PC-9 (cell line): ENCODE measurements around the gene NEBL. TPM values are rescaled to one million over a fixed set of nuclear protein-coding genes. Genes with fewer than 3 reads are reported as not detected.

ENCODE experiments used
- BruUV-seq: library from RNA; stranded (reverse); fragments of 400-500 nt; replicated peaks from 2 replicates; lab custom pipeline; 2021; lab: Mats Ljungman, UMichigan
- CTCF ChIA-PET: fragments of 300-600 bp; sonication (Branson Sonifier 250); formaldehyde crosslinking; loops from one replicate; lab custom pipeline; 2022; ENCODE audit warnings: antibody characterized with exemption; lab: Charles Lee
- POLR2A ChIA-PET: fragments of 300-600 bp; sonication (Branson Sonifier 250); formaldehyde crosslinking; loops from one replicate; lab custom pipeline; 2022; ENCODE audit warnings: antibody characterized with exemption; ENCODE audit not compliant: unreplicated experiment; lab: Charles Lee
- DNase-seq, 2 experiments: peaks; one replicate each; pipeline versions ENCODE4 v3.0.0 to v3.0.0-alpha.2; 2015 to 2022; ENCODE audit warnings: mixed read lengths in 1 of 2
- H2AFZ ChIP-seq: fragments of 200-600 bp; sonication (generic); 2 replicates; pipeline ENCODE4 v1.8.1; 2017; ENCODE audit warnings: antibody characterized with exemption
- H3F3A ChIP-seq: fragments of 200-600 bp; sonication (generic); 2 replicates; pipeline ENCODE4 v1.8.1; 2017; ENCODE audit warnings: antibody characterized with exemption, mild to moderate bottlenecking, low read depth; ENCODE audit not compliant: insufficient read depth
- H3K27ac ChIP-seq: fragments of 200-600 bp; sonication (generic); 2 replicates; pipeline ENCODE4 v1.6.1; 2016; ENCODE audit warnings: mixed run types
- H3K27me3 ChIP-seq: fragments of 200-600 bp; sonication (generic); 2 replicates; pipeline ENCODE4 v1.6.1; 2016; ENCODE audit warnings: low read depth, mixed run types; ENCODE audit not compliant: insufficient read depth
- H3K36me3 ChIP-seq: fragments of 200-600 bp; sonication (generic); 2 replicates; pipeline ENCODE4 v1.6.1; 2016; ENCODE audit warnings: low read depth, mixed run types
- H3K4me1 ChIP-seq: fragments of 200-600 bp; sonication (generic); replicated peaks from 2 replicates; pipeline ENCODE4 v1.6.1; 2016; ENCODE audit warnings: mixed run types; ENCODE audit not compliant: insufficient read depth
- H3K4me2 ChIP-seq: fragments of 200-600 bp; sonication (generic); 2 replicates; pipeline ENCODE4 v1.6.1; 2017; ENCODE audit warnings: mixed run types
- H3K4me3 ChIP-seq: fragments of 200-600 bp; sonication (generic); 2 replicates; pipeline ENCODE4 v1.6.1; 2016; ENCODE audit warnings: mixed run types
- H3K79me2 ChIP-seq: fragments of 200-600 bp; sonication (generic); 2 replicates; pipeline ENCODE4 v1.6.1; 2017; ENCODE audit warnings: low read depth, mixed run types
- H3K9me2 ChIP-seq: fragments of 200-600 bp; sonication (generic); 2 replicates; pipeline ENCODE4 v1.8.1; 2017; ENCODE audit warnings: mild to moderate bottlenecking; ENCODE audit not compliant: insufficient read depth
- H3K9me3 ChIP-seq: fragments of 200-600 bp; sonication (generic); 2 replicates; pipeline ENCODE4 v1.8.1; 2016; ENCODE audit warnings: low read depth; ENCODE audit not compliant: insufficient read depth
- H4K20me1 ChIP-seq: fragments of 200-600 bp; sonication (generic); 2 replicates; pipeline ENCODE4 v1.8.1; 2017; ENCODE audit not compliant: insufficient read depth
- EZH2 ChIP-seq: fragments of 200-600 bp; sonication (generic); IDR thresholded peaks from 2 replicates; pipeline ENCODE4 v1.8.0; 2017; ENCODE audit warnings: antibody characterized with exemption, low read depth
- intact Hi-C: fragments of 100-400 bp; cut with micrococcal nuclease; formaldehyde crosslinking; loops from one replicate; pipeline ENCODE4 v1.10.0; 2022; ENCODE audit not compliant: unreplicated experiment
- total RNA-seq: library from RNA; stranded (reverse); gene quantifications from 2 replicates; pipeline ENCODE4 v1.2.3, GENCODE V29; 2021
- TF ChIP-seq, protein P1 (sequence below): fragments of 200-600 bp; sonication (generic); conservative IDR thresholded peaks from 2 replicates; pipeline ENCODE4 v1.6.1; 2017; ENCODE audit warnings: mixed run types, antibody characterized with exemption, mild to moderate bottlenecking, moderate library complexity

Gene NEBL
- total RNA-seq, 1 experiment from 2014 or later: 22.6 TPM

GRCh38 chr10:20776384-20777118 lies 120.6 kb downstream of the NEBL start:
- Histone ChIP-seq H4K20me1 (no peaks in the 10 kb centered on the region; the same call in 1 of the 2 replicates), H3K36me3 (no peaks in the 10 kb centered on the region), H3K4me3 (no peak overlapping the region), H3K79me2 (no peaks in the 10 kb centered on the region), H3K9me3 (no peaks in the 10 kb centered on the region), H3K27ac (no peak overlapping the region), H3K27me3 (no peaks in the 10 kb centered on the region), H2AFZ (no peak overlapping the region), H3K4me2 (no peak overlapping the region), H3F3A (no peaks in the 10 kb centered on the region), H3K4me1 (no peaks in the 10 kb centered on the region), H3K9me2 (no peaks in the 10 kb centered on the region)
- BruUV-seq: no TSS peak
- intact Hi-C loops: no loop called here
- POLR2A ChIA-PET: no interaction called here
- CTCF ChIA-PET: no interaction called here
- no peak for DNase-seq
- no peak for TF ChIP-seq EZH2
- TF ChIP-seq, protein P1, sequence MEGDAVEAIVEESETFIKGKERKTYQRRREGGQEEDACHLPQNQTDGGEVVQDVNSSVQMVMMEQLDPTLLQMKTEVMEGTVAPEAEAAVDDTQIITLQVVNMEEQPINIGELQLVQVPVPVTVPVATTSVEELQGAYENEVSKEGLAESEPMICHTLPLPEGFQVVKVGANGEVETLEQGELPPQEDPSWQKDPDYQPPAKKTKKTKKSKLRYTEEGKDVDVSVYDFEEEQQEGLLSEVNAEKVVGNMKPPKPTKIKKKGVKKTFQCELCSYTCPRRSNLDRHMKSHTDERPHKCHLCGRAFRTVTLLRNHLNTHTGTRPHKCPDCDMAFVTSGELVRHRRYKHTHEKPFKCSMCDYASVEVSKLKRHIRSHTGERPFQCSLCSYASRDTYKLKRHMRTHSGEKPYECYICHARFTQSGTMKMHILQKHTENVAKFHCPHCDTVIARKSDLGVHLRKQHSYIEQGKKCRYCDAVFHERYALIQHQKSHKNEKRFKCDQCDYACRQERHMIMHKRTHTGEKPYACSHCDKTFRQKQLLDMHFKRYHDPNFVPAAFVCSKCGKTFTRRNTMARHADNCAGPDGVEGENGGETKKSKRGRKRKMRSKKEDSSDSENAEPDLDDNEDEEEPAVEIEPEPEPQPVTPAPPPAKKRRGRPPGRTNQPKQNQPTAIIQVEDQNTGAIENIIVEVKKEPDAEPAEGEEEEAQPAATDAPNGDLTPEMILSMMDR: no peak

- H3K4me3 ChIP-seq: no peak overlapping the region
- ChIA-PET CTCF (no interaction called here), POLR2A (no interaction called here)
- no peaks in the 10 kb centered on the region for H3K79me2 ChIP-seq
- H3K27me3 ChIP-seq: no peaks in the 10 kb centered on the region
- H3K4me2 ChIP-seq: no peak overlapping the region
- H3K27ac ChIP-seq: no peak overlapping the region
- no peaks in the 10 kb centered on the region; the same call in 1 of the 2 replicates for H4K20me1 ChIP-seq
- H3K9me3 ChIP-seq: no peaks in the 10 kb centered on the region
- BruUV-seq: no TSS peak
- no peaks in the 10 kb centered on the region for H3K4me1 ChIP-seq
- TF ChIP-seq, protein P1: no peak
- TF ChIP-seq EZH2: no peak
- intact Hi-C loops: no loop called here
- no peaks in the 10 kb centered on the region for H3K36me3 ChIP-seq
- H3K9me2 ChIP-seq: no peaks in the 10 kb centered on the region
- no peak overlapping the region for H2AFZ ChIP-seq
- DNase-seq: no peak
- H3F3A ChIP-seq: no peaks in the 10 kb centered on the region
Observed at GRCh38 chr10:20771051-20771450, 126.1 kb downstream of the NEBL start.

DNA sequence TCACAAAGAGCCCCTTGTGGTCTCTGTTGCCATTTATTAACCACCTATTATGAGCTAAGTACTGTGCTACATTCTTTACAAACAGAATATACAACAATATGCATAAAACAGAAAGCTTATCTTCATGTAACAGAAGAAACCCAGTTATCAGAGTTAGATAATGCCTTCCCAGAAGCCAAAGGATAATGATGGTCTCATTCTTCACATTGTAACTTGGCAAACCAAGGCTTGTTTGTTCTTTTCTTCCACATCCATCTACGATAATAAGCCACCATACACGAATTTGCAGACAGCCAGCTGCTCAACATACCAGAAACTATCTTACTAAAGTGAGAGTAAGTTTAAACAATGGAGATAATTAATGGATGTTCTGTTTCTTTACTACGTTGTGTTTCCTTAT lies 127.6 kb downstream of the NEBL start:
- intact Hi-C loops: no loop called here
- DNase-seq: no peak
- CTCF ChIA-PET: no interaction called here
- Histone ChIP-seq H3K36me3 (no peaks in the 10 kb centered on the region), H3K27ac (no peak overlapping the region), H4K20me1 (no peaks in the 10 kb centered on the region), H2AFZ (no peak overlapping the region), H3K4me1 (no peaks in the 10 kb centered on the region), H3K4me2 (no peak overlapping the region), H3K9me3 (no peaks in the 10 kb centered on the region), H3K9me2 (no peaks in the 10 kb centered on the region), H3F3A (no peaks in the 10 kb centered on the region), H3K4me3 (no peak overlapping the region), H3K79me2 (no peaks in the 10 kb centered on the region), H3K27me3 (no peaks in the 10 kb centered on the region)
- POLR2A ChIA-PET: no interaction called here
- no TSS peak for BruUV-seq
- TF ChIP-seq EZH2: no peak
- TF ChIP-seq, protein P1: no peak
